Smooth muscle cell of the brain vasculature (primary cell): ENCODE measurements around the gene AHCYL2.
"Not testable (repeated sequence)": the region's sequence is repeated elsewhere in the genome, so short reads cannot be mapped to it uniquely, and the experiment has no call there.

ENCODE experiments used
- DNase-seq: peaks from one replicate; pipeline ENCODE4 v3.0.0-alpha.2; 2012; ENCODE audit warnings: low read depth, low spot score

Gene AHCYL2

GRCh38 chr7:129383542-129384132, 158.8 kb downstream of the AHCYL2 start:
- no peak for DNase-seq

DNA sequence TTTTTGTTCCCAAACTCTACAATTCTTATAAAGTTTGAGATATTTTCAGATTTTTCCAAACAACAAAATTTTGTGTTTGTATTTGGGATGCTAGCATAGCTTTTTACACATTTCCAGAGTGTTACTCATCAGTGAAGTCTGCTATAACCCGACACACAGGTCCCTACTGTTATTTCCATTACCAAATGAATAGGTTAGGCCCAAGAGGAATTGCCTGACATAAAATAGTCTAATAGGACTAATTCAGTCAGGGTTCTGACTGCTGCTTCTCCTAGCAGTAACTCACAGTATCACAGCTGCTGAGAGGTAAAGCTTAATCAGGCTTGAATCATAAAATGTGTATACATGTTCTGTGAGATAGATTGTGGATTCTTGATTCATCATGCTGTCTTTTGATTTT, 160.3 kb downstream of the AHCYL2 start:
- DNase-seq, result no peak

- DNase-seq, result no peak
Observed at GRCh38 chr7:129385598-129385997, 160.8 kb downstream of the AHCYL2 start.

GRCh38 chr7:129386506-129386905, 161.7 kb downstream of the AHCYL2 start:
- DNase-seq, result no peak

DNA sequence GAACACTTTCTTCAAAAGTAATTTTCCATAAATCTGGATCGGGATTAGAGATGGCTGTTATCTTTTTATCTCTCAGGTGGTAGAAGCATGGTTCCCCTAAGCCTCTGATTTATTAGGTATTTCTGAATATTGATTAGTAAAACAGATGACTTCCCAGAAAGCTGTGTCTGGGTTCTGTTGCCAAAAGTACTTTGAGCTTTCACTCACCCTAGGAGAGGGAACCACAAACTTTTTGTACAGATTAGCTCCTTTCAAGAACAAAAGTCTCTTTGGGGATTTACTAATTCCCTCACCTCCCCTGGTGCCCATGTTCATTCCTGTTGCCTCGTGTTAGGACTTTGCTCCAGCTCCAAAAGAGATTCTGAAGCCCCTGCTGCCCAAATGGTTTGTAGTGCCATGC, 162.7 kb downstream of the AHCYL2 start:
- no peak for DNase-seq

DNA sequence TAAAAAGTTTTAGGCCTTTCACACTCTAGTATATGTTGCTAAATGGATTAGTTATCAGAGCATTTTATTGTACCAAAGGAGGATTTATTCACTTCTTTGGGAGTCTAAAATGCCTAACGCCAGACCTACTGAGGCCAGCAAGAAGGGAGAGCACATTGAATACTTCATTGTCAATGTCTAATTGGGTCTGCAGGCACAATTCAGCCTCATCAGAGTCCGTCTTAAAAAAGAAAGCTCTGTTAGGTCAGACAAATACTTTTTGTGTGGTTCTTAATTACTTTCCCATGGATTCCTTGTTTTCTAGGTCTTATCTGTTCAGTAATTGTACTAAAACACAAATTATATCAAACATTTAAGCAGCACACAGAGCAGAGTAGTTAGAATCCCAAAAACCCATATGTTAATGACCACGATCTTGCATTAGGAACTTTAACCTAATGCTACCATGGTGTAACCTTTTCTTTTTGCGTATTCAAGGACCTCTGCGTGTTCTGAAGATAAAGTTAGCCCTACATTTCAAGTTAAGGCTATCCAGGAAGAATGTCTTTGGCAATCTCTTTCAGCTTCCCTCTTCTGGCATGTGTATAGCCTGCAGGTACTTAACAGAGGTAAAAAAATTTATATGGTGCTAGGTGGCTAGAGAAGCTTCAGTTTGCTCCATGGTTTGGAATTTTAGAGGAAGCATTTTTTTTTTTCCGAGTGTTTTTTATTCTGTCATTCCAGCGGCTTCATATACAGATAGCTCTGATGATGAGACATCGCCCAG, 163.7 kb downstream of the AHCYL2 start:
- DNase-seq, result no peak

- no peak for DNase-seq
Observed at GRCh38 chr7:129389829-129390228, 165.0 kb downstream of the AHCYL2 start.

DNA sequence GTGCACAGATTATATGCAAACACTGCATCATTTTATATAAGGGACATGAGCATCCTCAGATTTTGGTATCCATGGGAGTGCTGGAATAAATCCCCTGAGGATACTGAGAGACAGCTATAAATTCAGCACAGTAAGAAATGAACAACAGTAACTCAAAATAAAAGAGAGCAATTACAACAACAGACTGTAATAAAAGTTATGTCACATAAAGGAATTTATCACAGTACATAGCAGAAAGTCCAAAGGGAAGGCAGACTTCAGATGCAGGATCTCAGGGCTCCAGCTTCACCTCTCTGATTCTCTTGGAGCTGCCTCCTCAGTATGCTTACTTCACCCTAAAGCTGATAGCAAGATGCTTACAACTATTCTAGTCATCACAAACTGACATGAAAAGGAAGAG, 165.5 kb downstream of the AHCYL2 start:
- DNase-seq, result no peak

DNA sequence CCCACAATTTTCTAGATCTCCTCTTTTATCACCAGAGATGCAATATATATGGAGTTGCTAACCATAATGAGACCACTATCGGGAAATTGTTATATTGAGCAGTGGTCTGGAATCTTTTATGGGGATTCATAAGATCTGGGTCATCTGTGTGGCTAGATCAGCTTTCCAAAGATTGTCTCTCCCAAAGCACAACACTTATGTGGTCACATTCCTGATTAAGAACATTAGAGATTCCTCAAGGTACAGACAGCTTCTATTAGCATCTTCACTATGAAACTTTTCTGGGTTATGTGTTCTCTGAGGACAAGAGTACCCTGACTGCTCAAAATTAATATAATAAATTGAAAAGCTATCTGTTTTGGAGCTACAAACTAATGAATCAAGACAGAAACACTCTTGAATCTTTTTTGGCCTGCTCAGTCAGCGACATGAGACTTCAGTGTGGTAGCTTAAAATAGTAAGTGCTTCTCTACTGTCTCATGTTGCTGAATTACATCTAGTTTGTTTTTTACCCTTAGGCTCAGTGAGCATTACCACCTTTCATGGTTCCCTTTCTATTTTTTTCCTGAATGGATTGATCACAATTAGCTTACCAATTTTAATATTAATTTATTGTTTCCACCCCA, 166.8 kb downstream of the AHCYL2 start:
- no peak for DNase-seq

DNA sequence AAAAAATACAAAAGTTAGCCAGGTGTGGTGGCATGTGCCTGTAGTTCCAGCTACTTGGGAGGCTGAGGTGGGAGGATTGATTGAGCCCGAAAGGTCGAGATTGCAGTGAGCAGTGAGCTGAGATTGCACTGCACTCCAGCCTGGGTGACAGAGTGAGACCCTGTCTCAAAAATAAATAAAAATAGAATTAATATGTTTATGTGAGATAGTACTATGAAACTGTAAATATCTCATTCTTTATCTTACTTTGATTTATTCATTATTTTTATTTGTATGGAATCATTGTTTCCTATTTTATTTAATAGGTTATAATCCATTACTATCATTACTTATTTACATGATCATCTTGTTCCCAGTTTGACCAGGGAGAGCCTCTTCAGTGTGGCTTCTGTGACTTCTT, 168.4 kb downstream of the AHCYL2 start:
- no peak for DNase-seq

DNA sequence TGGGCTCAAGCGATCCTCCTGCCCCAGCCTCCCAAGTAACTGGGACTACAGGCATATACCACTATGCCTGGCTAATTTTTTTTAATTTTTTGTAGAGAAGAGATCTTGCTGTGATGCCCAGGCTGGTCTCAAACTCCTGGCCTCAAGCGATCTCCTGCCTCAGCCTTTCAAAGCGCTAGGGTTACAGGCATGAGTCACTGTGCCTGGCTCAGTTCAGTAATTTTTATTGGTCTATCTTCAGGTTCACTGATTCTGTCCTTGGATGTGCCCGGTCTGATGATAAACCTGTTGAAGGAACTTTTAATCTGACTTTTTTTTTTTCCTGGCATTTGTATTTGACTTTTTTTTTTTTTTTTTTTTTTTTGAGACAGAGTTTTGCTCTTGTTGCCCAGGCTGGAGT, 169.3 kb downstream of the AHCYL2 start:
- no peak for DNase-seq

DNA sequence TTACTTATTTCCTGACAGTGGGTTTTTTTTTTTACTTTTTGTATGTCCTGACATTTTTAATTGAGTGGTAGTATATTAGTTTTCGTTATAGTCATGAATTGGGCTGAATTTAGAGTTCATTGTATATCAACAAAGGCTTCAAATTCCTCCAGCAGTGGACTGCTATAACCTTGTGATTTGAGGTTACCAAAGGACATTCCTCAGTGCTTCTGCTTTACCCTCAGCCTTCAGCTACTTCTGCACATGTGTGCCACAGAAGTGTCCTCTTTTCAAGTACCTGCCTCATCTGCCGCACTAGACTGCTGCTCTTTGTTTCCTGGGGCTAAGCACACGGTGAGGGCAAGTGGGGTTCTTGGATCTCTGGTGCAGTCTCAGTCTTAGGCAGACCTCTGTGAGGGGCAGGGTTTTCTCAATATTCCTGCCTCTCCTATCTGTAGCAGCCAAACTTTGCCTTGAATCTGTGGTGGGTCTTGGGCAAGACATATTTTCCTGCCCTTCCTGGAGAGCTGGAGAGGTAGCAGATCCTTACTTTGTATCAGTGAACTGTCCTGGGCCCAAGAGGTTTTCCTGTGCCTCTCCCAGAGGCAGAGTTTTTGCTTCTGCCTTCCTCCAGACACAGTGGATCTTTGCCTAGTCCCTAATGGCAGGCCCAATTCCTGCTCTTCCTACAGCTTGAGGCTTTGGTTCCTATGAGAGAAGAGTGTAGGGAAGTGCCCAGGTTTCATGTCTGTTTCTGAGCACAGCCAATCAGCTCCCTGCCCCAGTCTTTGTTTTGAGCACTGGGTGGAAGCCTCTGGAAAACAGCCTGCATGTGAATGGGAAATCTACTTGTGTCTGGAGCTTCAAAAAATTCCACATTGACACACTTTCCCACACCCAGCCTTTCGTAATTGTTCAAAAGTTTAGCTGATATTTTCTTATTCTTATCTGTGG, 170.4 kb downstream of the AHCYL2 start:
- no peak for DNase-seq

DNA sequence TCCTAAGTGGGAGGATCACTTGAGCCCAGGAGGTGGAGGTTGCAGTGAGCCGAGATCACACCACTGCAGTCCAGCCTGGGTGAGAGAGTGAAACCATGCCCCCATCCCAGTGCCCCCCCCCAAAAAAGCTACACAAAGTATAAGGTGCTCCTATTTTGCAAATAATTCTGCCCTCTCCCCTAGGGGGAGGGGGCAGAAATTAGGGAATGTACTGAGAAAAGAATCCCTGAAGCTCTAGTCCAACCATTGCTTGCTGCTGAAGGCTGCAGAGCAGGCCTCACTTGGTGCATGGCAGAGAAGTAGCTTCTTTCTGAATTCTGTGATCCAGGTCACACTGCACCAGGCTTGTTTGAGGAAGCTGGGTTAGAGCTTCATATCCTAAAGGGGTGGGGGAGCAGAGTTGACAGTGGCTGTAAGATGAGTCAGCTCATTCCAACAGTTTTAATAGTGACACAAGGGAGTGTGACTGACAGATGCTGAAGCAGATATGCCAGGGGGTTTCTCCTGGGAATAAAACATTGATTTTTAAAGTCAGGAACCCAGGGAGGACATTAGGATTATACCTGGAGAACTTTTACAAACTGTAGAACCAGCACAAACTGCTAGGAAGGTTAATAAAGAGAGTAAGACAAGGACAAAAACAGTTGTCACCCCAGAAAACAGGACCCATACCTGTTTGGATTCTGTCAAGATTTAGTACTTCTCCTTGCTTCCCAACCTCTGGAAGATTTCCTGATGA, 176.6 kb downstream of the AHCYL2 start:
- no peak for DNase-seq

DNA sequence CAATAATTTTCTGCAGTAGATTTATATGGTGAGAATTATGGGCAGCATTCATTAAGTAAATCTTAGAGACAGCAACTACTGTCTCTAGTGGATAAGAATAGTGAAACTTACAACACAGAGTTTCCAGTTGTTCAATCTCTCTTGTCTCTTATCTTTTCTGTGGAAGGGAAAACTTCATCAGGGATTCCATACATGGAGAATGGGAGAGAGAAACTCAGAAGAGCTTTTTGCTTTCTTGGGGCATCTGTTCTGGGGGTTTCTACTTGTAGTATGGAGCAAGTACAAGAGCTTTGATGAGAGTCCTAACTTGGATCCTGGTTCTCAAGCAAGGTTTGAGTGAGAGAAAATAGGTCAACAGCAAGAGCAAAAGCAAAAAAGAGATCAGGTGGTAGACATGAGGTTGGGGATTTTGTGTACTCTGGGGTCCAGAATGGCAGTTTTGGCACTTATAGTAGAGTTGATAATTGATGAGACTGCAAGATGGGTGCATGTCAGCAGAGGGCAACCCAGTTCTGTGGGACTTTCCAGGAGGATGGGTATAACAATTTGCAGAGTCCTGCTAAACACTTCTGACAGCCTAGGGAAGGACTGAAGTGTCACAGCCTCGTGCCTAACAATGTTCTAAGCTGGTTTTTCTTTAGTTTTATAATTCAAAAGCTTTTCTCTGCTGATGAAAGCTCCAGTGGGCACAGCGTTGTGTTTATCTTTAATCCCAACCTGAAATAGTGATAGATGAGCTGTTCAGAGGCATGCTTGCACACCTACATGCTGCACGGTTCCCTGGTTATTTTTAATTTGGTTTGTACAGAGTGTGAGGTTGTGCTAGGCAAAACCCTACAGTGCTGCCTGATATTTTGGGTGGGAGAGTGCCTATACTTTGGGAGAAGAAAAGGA, 177.4 kb downstream of the AHCYL2 start:
- no peak for DNase-seq

- no peak for DNase-seq
Observed at GRCh38 chr7:129405527-129405926, 180.7 kb downstream of the AHCYL2 start.

- not testable (repeated sequence) for DNase-seq
Observed at GRCh38 chr7:129410238-129410637, 185.4 kb downstream of the AHCYL2 start.

DNA sequence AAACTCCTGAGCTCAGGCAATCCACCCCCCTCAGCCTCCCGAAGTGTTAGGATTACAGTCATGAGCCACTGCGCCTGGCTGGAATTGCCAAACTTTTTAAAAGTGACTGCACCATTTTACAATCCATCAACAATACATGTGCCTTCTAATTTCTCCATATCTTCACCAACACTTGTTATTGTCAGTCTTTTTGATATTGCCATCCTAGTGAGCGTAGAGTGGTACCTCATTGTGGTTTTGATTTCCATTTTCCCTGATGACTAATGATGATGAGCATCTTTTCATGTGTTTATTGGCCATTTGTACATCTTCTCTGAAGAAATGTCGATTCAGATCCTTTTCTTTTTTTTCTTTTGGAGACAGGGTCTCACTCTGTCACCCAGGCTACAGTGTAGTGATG, 187.7 kb downstream of the AHCYL2 start:
- DNase-seq, result no peak

DNA sequence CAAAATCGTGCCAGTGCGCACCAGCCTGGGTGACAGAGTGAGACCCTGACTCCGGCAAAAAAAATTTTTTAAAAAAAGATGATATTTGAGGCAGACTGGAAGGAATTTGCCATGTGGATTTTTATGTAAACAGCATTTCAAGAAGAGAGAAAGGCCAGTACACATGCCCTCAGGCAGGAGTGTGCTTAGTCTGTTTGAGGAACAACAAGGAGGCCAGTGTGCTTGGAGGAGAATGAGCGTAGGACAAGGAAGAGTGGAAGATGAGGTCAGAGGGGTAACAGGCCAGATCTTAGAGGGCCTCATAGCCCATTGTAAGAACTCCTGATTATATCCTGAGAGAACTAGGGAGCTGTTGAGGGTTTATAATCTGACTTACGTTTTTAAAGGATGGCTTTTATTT, 192.2 kb downstream of the AHCYL2 start:
- no peak for DNase-seq

DNA sequence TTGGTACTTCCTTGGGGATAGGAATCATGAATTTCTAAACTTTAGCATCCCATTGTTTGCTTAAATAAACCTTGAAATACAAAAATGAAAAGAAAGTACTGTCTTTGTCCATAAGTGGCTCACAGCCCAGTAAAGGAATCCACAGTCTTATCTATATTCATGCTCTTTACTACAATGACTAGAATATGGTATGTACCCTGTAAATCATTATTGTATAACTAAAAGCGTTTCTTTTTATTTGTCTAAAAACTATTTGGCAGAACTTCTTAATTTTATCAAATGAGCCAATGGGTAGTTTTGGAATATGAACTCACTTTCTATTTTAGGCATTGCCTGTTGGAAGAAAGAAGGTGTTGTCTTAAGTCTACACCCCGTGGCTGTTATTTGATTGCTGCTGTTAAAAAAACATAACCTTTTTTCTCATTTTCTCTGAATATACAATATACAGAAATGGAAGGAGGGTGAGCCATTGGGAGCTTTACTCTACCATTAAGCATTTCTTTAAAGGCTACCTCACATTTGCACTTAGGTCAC, 197.0 kb downstream of the AHCYL2 start:
- no peak for DNase-seq

GRCh38 chr7:129422727-129423126, 197.9 kb downstream of the AHCYL2 start:
- DNase-seq, result no peak
